DMS 273 (cell line): ENCODE data around the gene IMMP1L.
A peak's percentile ranks its signal among the peaks of the same experiment; 100 is the strongest.
"Not testable (repeated sequence)": the region's sequence is repeated elsewhere in the genome, so short reads cannot be mapped to it uniquely, and the experiment has no call there.

Source experiments
- DNase-seq: peaks from one replicate; lab custom pipeline; 2025; ENCODE audit not compliant: unreplicated experiment; lab: John Stamatoyannopoulos, UW

Gene IMMP1L, protein sequence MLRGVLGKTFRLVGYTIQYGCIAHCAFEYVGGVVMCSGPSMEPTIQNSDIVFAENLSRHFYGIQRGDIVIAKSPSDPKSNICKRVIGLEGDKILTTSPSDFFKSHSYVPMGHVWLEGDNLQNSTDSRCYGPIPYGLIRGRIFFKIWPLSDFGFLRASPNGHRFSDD

DNA sequence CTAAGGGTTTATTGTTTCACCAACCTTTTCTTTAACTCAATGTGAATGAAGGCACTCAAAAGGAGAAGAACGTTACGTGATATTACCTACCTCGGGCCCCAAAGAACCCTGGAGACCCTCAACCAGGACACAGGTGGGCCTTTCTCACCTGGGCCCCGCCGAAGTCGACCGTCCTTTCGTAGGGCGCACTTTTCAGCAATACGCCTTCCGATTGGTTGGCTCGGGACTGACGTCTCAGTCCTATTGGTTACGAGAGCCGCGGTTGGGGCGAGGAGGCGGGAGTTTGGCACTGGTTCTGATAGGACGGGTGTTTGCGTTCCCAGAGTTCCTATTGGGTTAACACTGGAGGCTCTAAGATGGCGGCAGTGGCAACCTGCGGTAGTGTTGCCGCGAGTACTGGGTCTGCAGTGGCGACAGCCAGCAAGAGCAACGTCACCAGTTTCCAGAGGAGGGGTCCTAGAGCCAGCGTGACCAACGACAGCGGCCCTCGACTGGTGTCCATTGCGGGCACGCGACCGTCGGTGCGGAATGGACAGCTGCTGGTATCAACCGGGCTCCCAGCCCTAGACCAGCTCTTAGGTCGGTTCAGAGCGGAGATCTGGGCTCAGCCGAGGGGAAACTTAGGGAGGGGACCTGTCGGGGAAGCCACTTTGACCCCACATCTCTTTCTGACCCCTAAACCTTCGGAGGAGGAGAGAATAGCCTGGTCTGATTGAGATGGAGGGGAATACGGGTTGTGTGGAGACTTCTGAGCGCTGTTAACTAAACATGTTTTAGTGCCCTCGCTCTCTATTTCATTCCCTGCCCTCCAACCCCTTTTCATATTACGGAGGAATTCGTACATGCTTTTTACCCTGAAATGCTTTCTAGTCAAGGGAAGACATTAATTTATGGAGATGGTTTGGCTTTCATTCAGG, at the start of gene IMMP1L, which contains the start of gene ELP4:
IMMP1L (minus strand) TSS at position 194 of the 917 bp plus-strand sequence. CDS start 46,346 bp downstream, outside the sequence.
ELP4 (plus strand) TSS at position 339 of the 917 bp plus-strand sequence; CDS start at position 357, 18 bp downstream.
- DNase-seq, result peak; percentile 97

DNA sequence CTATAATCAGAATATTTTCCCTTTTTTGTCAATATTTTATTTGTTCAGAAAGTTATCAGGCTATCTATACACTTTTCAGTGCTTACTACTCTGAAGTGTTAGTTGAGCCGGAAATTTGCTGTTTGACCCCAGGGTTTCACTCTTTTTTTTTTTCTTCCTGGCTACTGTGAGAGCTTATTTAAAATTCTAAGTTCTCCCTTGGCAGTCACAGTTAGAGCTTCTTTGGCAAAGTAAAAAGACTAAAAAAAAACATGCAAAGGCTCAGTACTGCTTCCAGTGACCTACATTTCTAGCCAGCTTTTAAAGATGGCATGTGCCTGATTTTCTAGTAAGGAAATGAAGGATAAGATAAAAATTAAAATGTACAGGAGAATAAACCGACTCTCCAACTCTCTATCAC, 48.6 kb upstream of the IMMP1L start:
- no peak for DNase-seq

DNA sequence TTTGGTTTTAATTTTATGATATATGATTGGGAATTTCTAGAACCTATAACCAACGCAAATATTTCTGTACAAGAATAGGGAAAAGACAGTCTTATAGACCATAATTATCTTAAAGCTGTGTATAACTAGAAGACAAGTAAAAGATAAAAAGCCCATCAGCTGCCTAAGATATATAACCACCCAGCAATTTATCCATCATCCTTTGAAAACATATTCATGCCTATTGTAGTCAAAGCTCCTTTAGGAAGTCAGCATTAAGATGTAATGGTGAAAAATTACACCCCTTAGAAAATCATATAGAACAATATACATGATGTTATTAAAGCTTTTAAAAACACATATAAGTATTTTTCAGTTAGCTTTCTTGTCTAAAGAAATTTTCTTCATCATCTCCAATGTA, 46.5 kb upstream of the IMMP1L start:
- DNase-seq, result no peak

DNA sequence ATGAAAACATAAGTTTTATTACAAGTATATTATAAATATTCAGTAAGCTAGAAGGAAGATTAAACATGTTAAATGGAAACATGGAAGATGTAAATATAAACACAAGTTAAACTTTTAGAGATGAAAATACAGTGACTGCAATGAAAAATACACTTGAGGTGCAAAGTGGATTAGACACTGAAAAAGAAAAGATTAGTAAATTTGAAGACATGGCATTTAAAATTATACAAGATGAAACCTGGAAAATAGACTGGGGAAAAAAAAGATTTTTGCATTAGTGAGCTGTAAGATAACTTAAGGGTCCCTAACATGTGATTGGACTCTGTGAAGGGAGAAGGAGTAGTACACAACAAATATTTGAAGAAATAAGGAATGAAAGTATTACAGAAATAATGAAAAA, 33.4 kb upstream of the IMMP1L start:
- no peak for DNase-seq

DNA sequence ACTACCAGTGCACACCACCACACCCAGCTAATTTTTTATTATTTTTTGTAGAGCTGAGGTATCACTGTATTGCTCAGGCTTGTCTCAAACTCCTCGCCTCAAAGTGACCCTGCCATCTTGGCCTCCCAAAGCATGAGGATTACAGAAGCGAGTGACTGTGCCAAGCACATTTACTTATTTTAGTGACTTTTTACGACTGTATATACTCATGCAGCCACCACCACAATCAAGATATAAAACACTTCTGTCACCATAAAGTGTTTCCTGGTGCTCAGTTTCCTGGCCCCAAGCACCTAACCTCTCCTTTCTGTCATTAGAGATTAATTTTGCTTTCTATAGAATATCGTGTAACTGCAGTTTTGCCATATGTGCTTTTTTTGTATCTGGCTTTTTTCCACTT, 26.1 kb upstream of the IMMP1L start:
- no peak for DNase-seq

DNA sequence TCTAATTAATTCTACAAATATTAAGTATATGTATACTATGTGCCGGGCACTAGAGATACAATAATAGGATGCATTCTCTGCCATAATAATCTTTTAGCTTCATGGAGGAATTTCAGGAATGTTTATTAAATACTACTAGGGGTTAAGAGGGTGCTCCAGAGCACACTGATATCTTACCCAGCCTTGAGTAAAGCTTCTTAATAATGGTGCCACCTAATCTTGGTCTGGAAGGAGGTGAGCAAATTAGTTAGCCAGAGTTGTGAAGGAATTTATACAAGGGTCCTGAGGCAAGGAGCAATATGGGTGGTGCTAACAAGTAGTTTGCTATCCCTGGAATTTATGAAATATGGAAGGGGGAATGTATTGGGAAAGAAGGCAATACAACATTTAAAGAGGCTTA, 21.9 kb upstream of the IMMP1L start:
- DNase-seq, result no peak

DNA sequence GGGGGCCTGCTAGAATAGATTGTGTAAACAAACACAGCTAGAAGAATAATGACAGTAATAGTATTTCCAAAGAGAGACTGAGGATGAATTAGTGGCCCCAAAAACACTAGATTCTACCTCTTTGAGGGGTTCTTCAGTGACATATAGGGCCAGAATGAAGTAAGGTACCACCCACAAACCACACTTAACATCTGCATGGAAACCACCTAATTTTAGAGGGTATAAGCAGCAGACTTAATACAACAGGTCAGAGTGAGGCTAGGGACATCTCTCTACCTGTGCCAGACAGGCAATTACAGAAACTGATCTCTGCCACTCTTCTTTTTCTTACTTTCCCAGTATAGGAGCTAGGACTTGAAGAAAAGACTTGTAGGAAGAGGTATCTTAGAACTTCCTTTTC, 20.3 kb upstream of the IMMP1L start:
- no peak for DNase-seq

DNA sequence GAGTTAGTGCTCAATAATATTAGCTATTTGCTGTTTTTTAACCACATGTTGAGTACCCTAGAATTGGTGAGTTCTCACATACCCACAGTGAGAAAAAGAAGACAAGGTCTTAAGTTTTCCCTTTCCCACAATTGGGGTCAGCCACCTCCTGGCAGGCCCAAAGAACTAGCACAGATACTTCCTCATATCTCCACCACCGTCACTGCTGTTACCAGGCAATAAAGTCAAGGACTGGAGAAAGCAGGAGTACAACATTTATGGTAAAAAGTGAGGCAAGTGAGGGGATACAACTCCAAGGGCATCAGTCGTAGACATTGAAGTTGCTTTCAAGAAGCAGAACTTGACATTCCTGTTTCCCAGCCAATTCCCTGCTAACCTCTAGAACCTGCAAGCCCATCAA, 19.8 kb upstream of the IMMP1L start:
- no peak for DNase-seq

DNA sequence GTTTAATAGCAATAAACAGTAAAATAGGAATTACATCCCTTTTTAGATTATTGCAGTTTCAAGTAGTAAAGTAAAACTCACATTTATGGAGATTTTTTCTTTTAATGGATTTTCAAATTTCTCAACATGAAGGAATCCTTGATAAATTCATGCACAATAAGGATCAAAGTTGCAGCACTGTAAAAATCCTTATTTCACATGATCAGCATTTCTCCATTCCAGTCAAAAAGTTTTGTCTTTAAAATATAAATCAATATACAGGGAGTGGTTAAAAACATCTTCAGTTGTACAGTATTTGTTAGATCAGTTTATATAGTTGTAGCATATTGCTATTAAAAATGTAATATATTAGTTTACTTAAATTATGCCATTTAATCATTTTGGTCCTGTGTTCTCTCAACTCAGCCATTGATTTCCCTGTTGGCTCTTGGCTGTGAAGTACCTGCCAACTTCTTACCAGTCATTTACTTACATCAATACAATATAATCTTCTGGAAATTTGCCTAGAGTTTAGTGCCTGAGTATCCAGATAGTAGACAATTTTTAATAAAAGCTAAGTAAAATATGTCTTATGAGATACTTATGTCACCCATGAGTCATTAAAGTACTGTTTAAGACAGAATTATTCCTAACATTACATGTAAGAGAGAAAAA, 12.2 kb upstream of the IMMP1L start:
- DNase-seq, result no peak

DNA sequence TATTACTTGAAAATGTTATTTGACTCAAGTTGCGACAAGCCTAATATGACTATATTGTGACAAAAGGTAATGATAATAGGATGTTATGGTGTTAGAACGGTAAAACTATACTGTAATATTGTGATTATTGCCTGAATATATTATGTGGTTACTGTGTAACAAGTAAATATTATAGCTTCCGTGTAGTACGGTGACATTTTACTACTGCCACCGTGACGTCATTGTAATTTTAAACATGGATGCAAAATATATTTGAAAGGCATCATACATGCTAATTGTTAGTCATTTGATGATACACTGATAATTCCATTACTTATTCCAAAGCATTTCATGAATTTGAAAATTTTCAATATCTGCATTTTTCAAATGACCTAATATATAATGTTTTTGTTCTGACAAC, 2.7 kb upstream of the IMMP1L start:
- no peak for DNase-seq

DNA sequence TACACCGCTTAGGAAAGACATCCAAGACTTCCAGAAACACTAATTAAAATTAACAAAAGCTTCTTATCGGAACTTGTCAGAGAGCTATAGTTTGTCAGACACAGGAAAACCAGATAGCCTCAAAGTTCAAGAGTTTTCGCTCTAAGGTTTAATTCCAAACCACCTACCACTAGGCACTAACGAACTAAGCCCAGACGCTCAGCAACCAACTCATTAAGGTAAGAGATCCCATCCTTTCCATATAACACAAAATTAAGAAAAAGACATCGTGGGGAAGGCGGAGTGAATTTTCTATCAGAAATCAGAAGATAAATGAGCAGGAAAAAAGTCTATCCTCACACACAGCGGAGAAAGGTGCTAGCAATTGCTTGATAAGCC, 382 bp downstream of the IMMP1L start:
- DNase-seq, result peak; percentile 46

DNA sequence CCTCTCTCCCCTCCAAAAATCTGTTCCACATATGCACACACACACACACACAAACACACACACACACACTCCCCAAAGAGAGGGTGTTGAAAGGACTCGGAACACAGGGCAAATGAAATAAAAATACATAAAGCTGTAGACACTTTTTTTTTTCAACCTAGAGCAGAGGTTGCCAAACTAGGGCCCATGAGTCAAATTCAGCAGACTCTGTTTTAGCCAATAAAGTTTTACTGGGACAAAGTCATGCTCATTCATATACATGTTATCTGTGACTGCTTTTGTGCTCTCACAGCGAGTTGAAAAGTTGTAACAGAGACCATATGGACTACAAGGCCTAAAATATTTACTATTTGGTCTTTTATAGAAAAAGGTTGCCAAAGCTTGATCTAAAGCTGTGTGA, 8.9 kb downstream of the IMMP1L start:
- peak; percentile 40 for DNase-seq

DNA sequence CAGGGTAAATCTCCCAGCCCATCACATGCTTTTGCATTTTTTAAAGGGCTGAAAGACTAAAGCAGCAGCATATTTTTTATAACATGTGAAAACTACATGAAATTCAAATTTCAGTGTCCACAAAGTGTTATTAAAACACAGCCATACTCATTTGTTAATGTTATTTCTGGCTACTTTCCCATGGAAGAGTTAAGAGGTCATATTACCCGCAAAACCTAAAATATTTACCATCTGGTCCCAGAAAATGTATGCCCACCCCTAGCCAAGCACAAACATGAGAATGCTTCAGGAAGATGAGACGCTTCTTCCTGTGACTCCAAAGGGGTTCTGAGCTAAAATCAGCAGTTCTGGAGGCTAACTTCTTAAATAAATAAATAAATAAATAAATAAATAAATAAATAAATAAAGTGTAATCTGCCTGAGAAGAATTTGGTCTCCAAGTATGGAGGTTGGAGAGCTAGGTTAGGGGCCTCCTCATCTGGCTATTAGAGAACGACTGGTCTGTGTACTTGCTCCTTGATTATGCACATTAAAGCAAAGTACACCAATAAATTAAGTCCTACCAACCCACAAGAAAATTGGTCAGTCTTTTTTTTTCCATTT, 9.7 kb downstream of the IMMP1L start:
- peak; percentile 56 for DNase-seq

DNA sequence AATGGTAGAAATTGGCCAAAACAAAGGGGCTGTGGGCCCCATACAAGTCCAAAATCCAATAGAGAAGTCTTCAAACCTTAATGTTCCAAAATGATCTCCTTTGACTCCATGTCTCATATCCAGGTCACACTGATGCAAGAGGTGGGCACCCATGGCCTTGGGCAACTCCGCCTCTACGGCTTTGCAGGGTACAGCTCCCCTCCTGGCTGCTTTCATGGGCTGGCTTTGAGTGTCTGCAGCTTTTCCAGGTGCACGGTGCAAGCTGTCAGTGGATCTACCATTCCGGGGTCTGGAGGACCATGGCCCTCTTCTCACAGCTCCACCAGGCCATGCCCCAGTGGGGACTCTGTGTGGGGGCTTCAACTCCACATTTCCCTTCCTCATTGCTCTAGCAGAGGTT, 15.7 kb downstream of the IMMP1L start:
- DNase-seq, result not testable (repeated sequence)

DNA sequence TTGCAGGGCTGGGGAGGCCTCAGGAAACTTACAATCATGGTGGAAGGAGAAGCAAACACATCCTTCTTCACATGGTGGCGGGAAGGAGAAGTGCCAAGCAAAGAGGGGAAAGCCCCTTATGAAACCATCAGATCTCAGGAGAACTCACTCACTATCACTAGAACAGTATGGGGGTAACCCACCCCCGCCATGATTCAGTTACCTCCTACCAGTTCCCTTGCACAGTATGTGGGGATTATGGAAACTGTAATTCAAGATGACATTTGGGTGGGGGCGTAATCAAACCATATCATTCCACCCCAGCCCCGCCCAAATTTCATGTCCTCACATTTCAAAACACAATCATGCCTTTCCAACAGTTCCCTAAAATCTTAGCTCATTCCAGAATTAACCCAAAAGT, 16.2 kb downstream of the IMMP1L start:
- DNase-seq, result no peak

DNA sequence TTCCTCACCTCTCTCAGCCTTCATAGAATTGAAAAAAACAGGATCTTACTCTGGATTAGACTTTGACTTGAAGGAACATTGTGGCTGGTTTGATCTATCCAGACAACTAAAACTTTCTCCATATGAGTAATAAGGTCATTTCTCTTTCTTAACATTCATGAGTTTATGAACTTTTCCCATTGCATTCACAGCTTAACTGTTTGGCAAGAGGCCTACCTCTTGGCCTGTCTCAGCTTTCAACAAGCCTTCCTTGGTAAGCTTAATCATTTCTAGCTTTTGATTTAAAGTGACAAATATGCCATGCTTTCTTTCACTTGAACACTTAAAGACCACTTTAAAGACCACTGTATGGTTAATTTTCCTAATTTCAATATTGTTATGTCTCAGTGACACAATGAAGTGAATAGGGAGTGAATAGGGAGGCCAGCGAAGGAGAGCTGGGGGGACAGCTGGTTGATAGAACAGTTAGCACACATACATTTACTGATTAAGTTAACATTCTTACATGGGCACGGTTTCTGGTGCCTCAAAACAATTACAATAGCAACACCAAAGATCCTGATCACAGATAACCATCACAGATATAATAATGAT, 17.0 kb downstream of the IMMP1L start:
- DNase-seq, result no peak

DNA sequence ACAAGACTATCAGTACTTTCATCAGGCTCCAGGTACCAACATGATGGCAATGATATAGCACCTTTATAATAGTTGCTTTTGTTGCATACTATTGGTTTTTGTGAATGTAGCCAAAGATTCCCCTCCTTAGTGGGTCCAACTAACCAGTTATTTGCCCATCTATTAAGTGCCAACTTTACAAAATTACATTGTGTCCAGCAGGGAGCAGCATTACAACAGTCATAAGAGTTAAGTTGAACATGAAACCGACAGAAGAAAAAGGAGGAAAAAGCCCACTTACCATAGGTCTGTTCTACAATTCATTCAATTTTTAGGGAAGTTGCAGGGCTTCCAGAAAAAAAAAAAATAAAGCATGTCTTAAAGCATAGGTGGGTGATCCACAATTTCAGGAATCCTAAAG, 21.6 kb downstream of the IMMP1L start:
- DNase-seq, result peak; percentile 71

DNA sequence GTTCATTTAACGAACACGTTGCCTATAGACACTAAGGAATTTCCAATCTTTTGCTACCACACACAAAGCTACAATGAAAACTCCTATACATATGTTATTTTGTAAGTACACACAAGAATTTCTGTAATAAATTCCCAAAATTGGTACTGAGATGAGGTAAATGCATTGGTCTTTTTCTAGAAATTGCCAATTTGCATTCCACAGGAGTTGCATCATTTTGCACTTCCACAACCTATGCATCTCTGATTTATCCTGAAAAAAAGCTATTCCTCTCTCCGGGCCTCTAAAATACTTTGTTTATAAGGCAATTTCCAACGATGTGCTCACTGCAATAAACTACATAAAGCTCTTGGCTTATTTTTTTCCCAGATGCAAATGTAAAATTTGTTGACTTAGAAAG, 24.9 kb downstream of the IMMP1L start:
- DNase-seq, result no peak

DNA sequence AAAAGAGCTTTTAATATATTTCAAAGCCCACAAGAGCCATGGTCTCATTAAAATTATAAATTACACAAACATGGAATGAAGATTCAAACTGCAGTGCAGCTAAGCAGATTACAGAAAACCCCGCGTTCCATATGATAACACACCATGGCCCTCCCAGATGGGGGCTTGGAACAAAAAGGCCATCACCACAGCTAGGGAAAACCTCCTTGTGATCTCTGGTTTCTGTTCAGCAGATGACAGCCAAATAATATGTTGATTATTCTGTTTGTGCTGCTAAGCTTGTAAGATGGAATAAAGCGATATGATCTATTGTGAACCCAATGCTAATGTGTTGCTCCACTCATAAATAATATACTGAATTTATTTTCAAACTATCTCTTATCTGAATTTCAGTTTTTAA, 28.5 kb downstream of the IMMP1L start:
- peak; percentile 7 for DNase-seq

DNA sequence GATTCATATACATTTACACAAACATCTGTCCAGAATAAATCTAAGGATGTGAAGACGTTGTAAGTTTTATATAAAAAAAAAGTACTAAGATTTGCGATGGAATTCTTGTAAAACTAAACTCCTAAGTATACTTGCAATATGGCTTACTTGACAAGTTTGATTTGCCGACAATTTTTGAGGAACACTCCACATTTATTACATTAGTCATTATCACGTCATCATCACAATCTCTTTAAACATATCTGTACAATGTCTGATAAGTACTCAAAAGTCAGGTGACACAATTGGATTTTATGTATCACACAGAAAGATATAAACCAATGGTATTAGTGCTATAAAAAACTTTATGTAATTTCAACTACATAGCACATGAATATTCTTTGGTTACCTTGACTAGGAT, 30.4 kb downstream of the IMMP1L start:
- DNase-seq, result no peak

DNA sequence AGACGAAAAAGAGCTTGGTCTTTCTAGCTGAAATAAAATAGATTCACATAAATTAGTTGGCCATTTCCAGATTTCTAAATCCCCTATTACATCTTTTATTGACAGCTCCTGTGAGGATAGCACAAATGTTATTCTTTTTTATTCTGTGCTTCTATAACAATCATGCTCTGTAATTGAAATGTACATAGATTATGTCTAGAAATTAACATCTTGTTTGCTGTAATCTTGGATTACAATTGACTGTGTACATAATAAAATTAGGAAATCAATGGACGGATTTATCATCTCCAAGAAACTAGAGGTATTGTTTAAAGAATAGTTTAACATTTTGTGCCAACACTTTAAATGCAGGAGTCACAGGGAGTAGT, 31.2 kb downstream of the IMMP1L start:
- no peak for DNase-seq
